DMS53 (cell line): ENCODE results near the gene ADAMTS3.

Experiments used
- DNase-seq: peaks from one replicate; lab custom pipeline; 2025; lab: John Stamatoyannopoulos, UW

ADAMTS3 gene

GRCh38 chr4:72286185-72286584 lies 282.8 kb downstream of the ADAMTS3 start:
- peak; percentile 56 for DNase-seq

GRCh38 chr4:72283357-72283756 lies 285.7 kb downstream of the ADAMTS3 start:
- DNase-seq = peak; percentile 30

GRCh38 chr4:72280252-72280651 lies 288.8 kb downstream of the ADAMTS3 start:
- no peak for DNase-seq

GRCh38 chr4:72275381-72275780 lies 293.6 kb downstream of the ADAMTS3 start:
- DNase-seq = no peak

GRCh38 chr4:72274251-72274650 lies 294.8 kb downstream of the ADAMTS3 start:
- no peak for DNase-seq

GRCh38 chr4:72255269-72255668 lies 313.8 kb downstream of the ADAMTS3 start:
- no peak for DNase-seq

GRCh38 chr4:72243641-72244040 lies 325.4 kb downstream of the ADAMTS3 start:
- no peak for DNase-seq

GRCh38 chr4:72239487-72240116 lies 329.4 kb downstream of the ADAMTS3 start:
- no peak for DNase-seq
